A549 (cell line): ENCODE results near the gene PRTG.

Experiments
- CBX8 ChIP-seq: fragments of 200-600 bp; sonication (generic); IDR thresholded peaks from 2 replicates; pipeline ENCODE4 v1.6.1; 2016
- CTCF ChIP-seq: fragments of >200 bp; sonication (Bioruptor Twin); formaldehyde crosslinking; IDR thresholded peaks from 3 replicates; pipeline ENCODE4 v1.5.1; 2016
- RNF2 ChIP-seq: fragments of 200-600 bp; sonication (generic); IDR thresholded peaks from 2 replicates; pipeline ENCODE4 v1.6.1; 2016; ENCODE audit warnings: low read depth, mild to moderate bottlenecking, antibody characterized with exemption, moderate library complexity, borderline replicate concordance
- TF ChIP-seq, protein P1 (sequence below): fragments of >200 bp; sonication (Bioruptor Twin); formaldehyde crosslinking; IDR thresholded peaks from 3 replicates; pipeline ENCODE4 v1.6.1; 2016

DNA sequence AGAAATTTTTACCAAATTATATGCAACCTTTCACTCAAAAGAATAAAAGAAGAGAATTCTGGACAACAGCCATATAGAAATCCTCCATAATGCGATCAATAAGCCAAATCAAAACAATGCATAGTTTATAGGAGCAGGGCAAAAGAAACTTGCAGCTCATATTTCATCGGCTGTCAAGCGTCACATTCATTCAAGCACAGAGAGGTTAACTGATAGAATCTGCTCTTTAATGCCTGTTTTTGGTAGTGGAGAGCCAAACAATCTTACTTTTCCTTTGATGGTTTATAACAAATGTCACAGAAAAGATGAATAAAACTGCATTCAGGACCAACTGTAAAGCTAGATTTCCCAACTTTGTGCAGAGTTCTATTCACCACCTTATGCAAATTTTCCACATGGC lies 35.4 kb downstream of the PRTG start:
- TF ChIP-seq RNF2: no peak
- no peak for TF ChIP-seq CBX8
- TF ChIP-seq, protein P1, sequence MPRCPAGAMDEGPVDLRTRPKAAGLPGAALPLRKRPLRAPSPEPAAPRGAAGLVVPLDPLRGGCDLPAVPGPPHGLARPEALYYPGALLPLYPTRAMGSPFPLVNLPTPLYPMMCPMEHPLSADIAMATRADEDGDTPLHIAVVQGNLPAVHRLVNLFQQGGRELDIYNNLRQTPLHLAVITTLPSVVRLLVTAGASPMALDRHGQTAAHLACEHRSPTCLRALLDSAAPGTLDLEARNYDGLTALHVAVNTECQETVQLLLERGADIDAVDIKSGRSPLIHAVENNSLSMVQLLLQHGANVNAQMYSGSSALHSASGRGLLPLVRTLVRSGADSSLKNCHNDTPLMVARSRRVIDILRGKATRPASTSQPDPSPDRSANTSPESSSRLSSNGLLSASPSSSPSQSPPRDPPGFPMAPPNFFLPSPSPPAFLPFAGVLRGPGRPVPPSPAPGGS: no peak
- TF ChIP-seq CTCF: no peak
